ENCODE measurements around the gene G2E3.
"Not testable (repeated sequence)": the region's sequence is repeated elsewhere in the genome, so short reads cannot be mapped to it uniquely, and the experiment has no call there.

DNA sequence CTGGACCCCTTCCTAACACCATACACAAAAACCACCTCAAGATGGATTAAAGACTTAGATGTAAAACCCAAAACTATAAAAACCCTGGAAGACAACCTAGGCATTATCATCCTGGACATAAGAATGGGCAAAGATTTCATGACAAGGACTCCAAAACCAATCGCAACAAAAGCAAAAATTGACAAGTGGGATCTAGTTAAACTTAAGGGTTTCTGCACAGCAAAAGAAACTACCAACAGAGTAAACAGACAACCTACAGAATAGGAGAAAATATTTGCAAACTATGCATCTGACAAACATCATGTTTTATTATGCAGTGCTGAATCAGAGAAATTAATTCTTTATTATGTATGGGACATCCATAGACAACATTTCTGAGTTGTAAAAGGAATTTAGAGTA, 17.4 kb downstream of the G2E3 start:
- TF ChIP-seq, protein P1, sequence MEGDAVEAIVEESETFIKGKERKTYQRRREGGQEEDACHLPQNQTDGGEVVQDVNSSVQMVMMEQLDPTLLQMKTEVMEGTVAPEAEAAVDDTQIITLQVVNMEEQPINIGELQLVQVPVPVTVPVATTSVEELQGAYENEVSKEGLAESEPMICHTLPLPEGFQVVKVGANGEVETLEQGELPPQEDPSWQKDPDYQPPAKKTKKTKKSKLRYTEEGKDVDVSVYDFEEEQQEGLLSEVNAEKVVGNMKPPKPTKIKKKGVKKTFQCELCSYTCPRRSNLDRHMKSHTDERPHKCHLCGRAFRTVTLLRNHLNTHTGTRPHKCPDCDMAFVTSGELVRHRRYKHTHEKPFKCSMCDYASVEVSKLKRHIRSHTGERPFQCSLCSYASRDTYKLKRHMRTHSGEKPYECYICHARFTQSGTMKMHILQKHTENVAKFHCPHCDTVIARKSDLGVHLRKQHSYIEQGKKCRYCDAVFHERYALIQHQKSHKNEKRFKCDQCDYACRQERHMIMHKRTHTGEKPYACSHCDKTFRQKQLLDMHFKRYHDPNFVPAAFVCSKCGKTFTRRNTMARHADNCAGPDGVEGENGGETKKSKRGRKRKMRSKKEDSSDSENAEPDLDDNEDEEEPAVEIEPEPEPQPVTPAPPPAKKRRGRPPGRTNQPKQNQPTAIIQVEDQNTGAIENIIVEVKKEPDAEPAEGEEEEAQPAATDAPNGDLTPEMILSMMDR (conservative IDR thresholded peaks at IDR 0.05 in 1 of 2, IDR thresholded peaks at IDR 0.05 in 1 of 2; ENCODE audit: low read depth in 1 of 2, low read length in 2 of 2), result not testable (repeated sequence)
- not testable (repeated sequence) for TF ChIP-seq EZH2 (IDR thresholded peaks at IDR 0.05; ENCODE audit: low read length, missing control alignments)

All from fibroblast of lung (primary cell).